HepG2 (cell line): ENCODE measurements around the gene CCT7. TPM values are rescaled to one million over a fixed set of nuclear protein-coding genes. Genes with fewer than 3 reads are reported as not detected.
A peak's percentile ranks its signal among the peaks of the same experiment; 100 is the strongest.

ENCODE experiments used
- AGO1 ChIP-seq: fragments of 200-400 bp; formaldehyde crosslinking; IDR thresholded peaks from 2 replicates; pipeline ENCODE4 v1.6.1; 2017; ENCODE audit warnings: mild to moderate bottlenecking, low read depth, low read length, moderate library complexity; ENCODE audit not compliant: poor library complexity, severe bottlenecking
- AGO2 ChIP-seq: fragments of 200-400 bp; formaldehyde crosslinking; optimal IDR thresholded peaks from 2 replicates; pipeline ENCODE3; 2017; ENCODE audit warnings: mild to moderate bottlenecking, low read depth, low read length, moderate library complexity
- CENPBD1 ChIP-seq: sonication (generic); formaldehyde crosslinking; IDR thresholded peaks from 2 replicates; pipeline ENCODE4 v1.8.0; 2022; ENCODE audit warnings: missing genetic modification reagents, low read depth, mild to moderate bottlenecking, borderline replicate concordance
- DZIP1 ChIP-seq: sonication (generic); formaldehyde crosslinking; IDR thresholded peaks from 2 replicates; pipeline ENCODE4 v1.5.0; 2020; ENCODE audit warnings: mild to moderate bottlenecking, missing genetic modification reagents
- JUND ChIP-seq: sonication (generic); formaldehyde crosslinking; IDR thresholded peaks from 2 replicates; pipeline ENCODE4 v1.8.0; 2022; ENCODE audit warnings: mild to moderate bottlenecking, missing genetic modification reagents
- NR2C2 ChIP-seq: sonication (generic); formaldehyde crosslinking; IDR thresholded peaks from 2 replicates; pipeline ENCODE4 v1.4.0; 2020; ENCODE audit warnings: missing genetic modification reagents, mild to moderate bottlenecking, moderate library complexity, borderline replicate concordance
- SALL1 ChIP-seq: sonication (generic); formaldehyde crosslinking; IDR thresholded peaks from 2 replicates; pipeline ENCODE4 v1.8.0; 2022; ENCODE audit warnings: mild to moderate bottlenecking, missing genetic modification reagents
- SMARCE1 ChIP-seq: fragments of 450-650 bp; IDR thresholded peaks from 2 replicates; pipeline ENCODE4 v1.6.1; 2017; ENCODE audit warnings: borderline replicate concordance
- SOX5 ChIP-seq: IDR thresholded peaks from 2 replicates; pipeline ENCODE4 v1.6.1; 2016; ENCODE audit warnings: borderline replicate concordance
- ZNF142 ChIP-seq: sonication (generic); formaldehyde crosslinking; IDR thresholded peaks from 2 replicates; pipeline ENCODE4 v1.4.0; 2020; ENCODE audit warnings: missing genetic modification reagents
- ZNF580 ChIP-seq: IDR thresholded peaks from 2 replicates; pipeline ENCODE4 v1.6.1; 2016; ENCODE audit warnings: low read depth, borderline replicate concordance
- ZNF598 ChIP-seq: sonication (generic); formaldehyde crosslinking; IDR thresholded peaks from 2 replicates; pipeline ENCODE4 v1.5.1; 2020; ENCODE audit warnings: mild to moderate bottlenecking, missing genetic modification reagents, borderline replicate concordance
- ZNF780A ChIP-seq: sonication (generic); formaldehyde crosslinking; IDR thresholded peaks from 2 replicates; pipeline ENCODE4 v1.8.0; 2022; ENCODE audit warnings: mild to moderate bottlenecking, missing genetic modification reagents, moderate library complexity
- ZNF800 ChIP-seq: sonication (generic); formaldehyde crosslinking; IDR thresholded peaks from 2 replicates; pipeline ENCODE4 v1.4.0; 2020; ENCODE audit warnings: missing genetic modification reagents
- polyA plus RNA-seq, 8 experiments: library from polyadenylated mRNA; depleted of rRNA in 3 of 8; stranded (reverse) in 7 of 8; unstranded in 1 of 8; fragments of >200 nt; fragmentation: Illumina TruSeq in 4 of 8; extraction: Trizol in 4 of 8; gene quantifications; 2 replicates each; pipeline versions ENCODE4 v1.2.1 to v1.2.3, GENCODE V29; 2011 to 2016; ENCODE audit warnings: low read depth in 4 of 8, missing spikeins in 1 of 8, mixed read lengths in 1 of 8; ENCODE audit not compliant: insufficient read depth in 1 of 8
- total RNA-seq, 5 experiments: library from RNA; depleted of rRNA; stranded (reverse); fragments of >200 nt; fragmentation: Illumina TruSeq; extraction: Trizol; gene quantifications; 2 replicates each; pipeline ENCODE4 v1.2.3, GENCODE V29; 2016; ENCODE audit warnings: low read depth in 1 of 5

The CCT7 gene
- total and polyA plus RNA-seq, 2 of the 13 experiments (the other 11 are each of a cell fraction or from before 2014, with no cell fraction given) = 347 to 517 TPM

- no peak for TF ChIP-seq CENPBD1 (CRISPR knock-in tag)
- 0 out of 2 replicates have a peak, but pooled peaks have one; percentile 12 for TF ChIP-seq SALL1 (CRISPR knock-in tag)
- 0 out of 2 replicates have a peak, but pooled peaks have one; percentile 17 for TF ChIP-seq JUND (CRISPR knock-in tag)
- no peak for TF ChIP-seq ZNF780A (CRISPR knock-in tag)
- no peak for TF ChIP-seq ZNF580 (CRISPR knock-in tag)
- no peak for TF ChIP-seq SMARCE1
- TF ChIP-seq DZIP1 = 0 out of 2 replicates have a peak, but pooled peaks have one; percentile 46
- TF ChIP-seq AGO2 = peak; percentile 93
- TF ChIP-seq ZNF142 (CRISPR knock-in tag) = 0 out of 2 replicates have a peak, but pooled peaks have one; percentile 45
- 0 out of 2 replicates have a peak, but pooled peaks have one; percentile 16 for TF ChIP-seq NR2C2
- peak; percentile 54 for TF ChIP-seq AGO1
- TF ChIP-seq ZNF598 = no peak
- TF ChIP-seq SOX5 (CRISPR knock-in tag) = no peak
- TF ChIP-seq ZNF800 (CRISPR knock-in tag) = no peak
These were observed 21.0 kb downstream of the CCT7 start (continued) for GRCh38 chr2:73255007-73255644.
